ENCODE results near the gene CCNF.

Gene CCNF

DNA sequence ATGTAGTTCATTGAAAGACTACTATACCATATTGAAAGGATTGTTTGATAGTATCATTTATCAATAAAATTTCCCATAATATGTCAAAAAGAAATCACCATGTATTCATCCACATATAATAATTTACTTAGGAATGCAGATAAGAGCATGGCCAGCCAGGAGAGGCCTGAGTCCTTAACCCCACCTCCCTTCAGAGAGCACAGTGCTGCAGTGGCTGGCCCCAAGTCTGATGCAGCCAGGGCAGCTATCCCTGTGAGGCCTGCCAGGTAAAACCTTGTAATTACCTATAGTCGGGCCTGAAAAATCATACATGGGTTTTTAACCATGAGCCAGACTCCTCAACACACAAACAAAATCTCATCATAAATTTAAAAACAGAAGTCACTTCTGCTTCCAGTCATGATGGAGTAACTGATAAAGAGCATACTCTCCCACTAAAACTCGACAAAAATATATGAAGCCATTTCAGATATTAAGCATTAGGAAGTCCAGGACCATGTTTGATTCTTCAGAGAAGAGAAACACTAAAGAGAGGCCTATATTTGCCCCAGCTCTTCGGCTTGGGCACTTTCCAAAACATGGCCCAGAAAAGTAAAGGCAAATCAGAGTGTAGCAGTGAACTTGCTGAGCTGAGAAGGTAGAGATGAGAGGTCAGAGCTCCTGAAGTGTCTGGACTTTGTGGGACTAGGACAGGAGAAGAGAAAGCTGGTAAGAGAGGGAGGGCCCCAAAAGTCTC, 40.9 kb upstream of the CCNF start:
- in situ Hi-C loops (cut with MboI; ENCODE audit: low pct_unique_long_range_greater_than_20kb, low sequenced_read_pairs, unreplicated experiment) = no loop called here
- no peak for DNase-seq (ENCODE audit: low spot score)
- TF ChIP-seq, protein P1, sequence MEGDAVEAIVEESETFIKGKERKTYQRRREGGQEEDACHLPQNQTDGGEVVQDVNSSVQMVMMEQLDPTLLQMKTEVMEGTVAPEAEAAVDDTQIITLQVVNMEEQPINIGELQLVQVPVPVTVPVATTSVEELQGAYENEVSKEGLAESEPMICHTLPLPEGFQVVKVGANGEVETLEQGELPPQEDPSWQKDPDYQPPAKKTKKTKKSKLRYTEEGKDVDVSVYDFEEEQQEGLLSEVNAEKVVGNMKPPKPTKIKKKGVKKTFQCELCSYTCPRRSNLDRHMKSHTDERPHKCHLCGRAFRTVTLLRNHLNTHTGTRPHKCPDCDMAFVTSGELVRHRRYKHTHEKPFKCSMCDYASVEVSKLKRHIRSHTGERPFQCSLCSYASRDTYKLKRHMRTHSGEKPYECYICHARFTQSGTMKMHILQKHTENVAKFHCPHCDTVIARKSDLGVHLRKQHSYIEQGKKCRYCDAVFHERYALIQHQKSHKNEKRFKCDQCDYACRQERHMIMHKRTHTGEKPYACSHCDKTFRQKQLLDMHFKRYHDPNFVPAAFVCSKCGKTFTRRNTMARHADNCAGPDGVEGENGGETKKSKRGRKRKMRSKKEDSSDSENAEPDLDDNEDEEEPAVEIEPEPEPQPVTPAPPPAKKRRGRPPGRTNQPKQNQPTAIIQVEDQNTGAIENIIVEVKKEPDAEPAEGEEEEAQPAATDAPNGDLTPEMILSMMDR (IDR thresholded peaks at IDR 0.05; ENCODE audit: extremely low read depth, insufficient read depth, missing control alignments) = no peak

DNA sequence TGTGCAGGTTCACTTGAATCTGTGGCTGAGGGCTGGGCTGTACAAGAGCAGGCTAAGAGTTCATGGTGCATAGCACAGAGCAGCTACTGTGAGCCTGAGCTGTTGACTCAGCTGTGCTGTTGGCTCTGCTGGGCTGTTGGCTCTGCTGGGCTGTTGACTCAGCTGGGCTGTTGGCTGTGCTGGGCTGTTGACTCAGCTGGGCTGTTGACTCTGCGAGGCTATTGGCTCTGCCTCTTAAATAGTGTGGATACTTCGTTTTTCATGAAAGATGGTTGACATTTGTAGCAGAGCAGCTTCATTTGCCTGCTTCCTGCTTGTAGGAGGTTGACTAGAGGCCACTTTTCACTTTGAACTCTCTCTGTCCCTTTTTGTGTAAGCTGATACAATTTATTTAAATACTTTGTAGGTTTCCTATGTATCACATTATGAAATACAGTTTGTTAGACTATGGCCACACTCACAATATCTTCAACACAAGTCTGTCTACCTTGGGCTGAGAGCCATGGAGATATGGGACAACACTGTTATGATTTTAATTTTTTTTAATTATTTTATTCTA, 40.3 kb upstream of the CCNF start:
- DNase-seq (ENCODE audit: low spot score) = no peak
- TF ChIP-seq, protein P1 (IDR thresholded peaks at IDR 0.05; ENCODE audit: extremely low read depth, insufficient read depth, missing control alignments) = no peak
- in situ Hi-C loops (cut with MboI; ENCODE audit: low pct_unique_long_range_greater_than_20kb, low sequenced_read_pairs, unreplicated experiment) = no loop called here

DNA sequence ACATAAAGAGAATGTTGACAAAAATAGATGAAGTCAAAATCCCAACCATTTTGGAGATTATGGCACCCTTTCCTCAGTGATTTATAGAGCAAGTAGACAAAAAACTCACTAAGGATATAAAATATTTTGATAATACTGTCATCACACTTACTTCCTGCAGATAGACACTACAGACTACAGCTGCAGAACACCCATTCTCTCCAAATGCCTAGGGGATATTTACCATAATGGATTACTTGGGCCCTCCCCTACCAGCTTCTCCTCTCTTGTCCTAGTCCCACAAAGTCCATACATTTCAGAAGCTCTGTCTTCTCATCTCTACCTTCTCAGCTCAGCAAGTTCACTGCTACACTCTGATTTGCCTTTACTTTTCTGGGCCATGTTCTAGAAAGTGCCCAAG, 37.2 kb upstream of the CCNF start:
- in situ Hi-C loops (cut with MboI; ENCODE audit: low pct_unique_long_range_greater_than_20kb, low sequenced_read_pairs, unreplicated experiment) = no loop called here
- TF ChIP-seq, protein P1 (IDR thresholded peaks at IDR 0.05; ENCODE audit: extremely low read depth, insufficient read depth, missing control alignments) = no peak
- no peak for DNase-seq (ENCODE audit: low spot score)

DNA sequence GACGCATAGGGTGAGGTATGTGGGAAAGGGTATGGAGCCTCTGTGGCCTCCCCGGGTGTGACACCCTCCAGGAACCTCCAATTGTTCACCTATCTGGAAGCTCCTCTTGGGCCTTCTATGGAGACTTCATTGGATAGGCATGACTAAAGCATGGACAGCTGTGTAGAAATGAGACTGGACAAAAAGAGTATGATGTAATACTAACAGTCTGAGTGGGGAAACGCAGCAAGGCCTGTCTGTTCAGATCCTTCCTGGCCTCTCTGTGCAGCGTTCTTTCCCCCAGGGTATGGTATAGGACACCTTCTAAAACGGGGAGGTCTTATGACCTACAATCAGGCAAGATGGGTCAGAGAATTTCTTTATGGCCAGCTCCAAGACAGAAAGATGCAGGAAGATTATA, 30.7 kb upstream of the CCNF start:
- in situ Hi-C loops (cut with MboI; ENCODE audit: low pct_unique_long_range_greater_than_20kb, low sequenced_read_pairs, unreplicated experiment) = no loop called here
- TF ChIP-seq, protein P1 (IDR thresholded peaks at IDR 0.05; ENCODE audit: extremely low read depth, insufficient read depth, missing control alignments) = no peak

DNA sequence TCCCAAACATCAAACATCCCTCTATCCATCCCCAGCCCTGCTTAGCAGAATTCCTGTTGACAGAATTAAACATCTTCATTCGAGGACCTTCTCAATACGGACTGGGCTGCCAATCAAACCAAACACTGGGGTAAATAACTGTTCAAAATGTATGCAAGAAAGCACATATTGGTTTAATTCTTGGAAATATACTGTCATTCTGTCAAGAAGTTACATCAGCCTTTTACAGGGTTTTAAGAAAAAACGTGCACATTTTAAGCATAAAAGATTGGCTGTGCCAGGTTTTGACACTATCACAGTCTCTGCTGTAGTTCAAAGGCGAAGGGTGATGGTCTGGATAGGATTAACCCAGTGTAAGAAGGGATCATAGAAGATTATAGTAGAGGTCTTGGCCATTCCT, 25.1 kb upstream of the CCNF start:
- in situ Hi-C loops (cut with MboI; ENCODE audit: low pct_unique_long_range_greater_than_20kb, low sequenced_read_pairs, unreplicated experiment) = no loop called here
- no peak for DNase-seq (ENCODE audit: low spot score)
- TF ChIP-seq, protein P1 (IDR thresholded peaks at IDR 0.05; ENCODE audit: extremely low read depth, insufficient read depth, missing control alignments) = no peak

More for the DNA sequence above, 30.7 kb upstream of the CCNF start:
- no peak for DNase-seq (ENCODE audit: low spot score)

DNA sequence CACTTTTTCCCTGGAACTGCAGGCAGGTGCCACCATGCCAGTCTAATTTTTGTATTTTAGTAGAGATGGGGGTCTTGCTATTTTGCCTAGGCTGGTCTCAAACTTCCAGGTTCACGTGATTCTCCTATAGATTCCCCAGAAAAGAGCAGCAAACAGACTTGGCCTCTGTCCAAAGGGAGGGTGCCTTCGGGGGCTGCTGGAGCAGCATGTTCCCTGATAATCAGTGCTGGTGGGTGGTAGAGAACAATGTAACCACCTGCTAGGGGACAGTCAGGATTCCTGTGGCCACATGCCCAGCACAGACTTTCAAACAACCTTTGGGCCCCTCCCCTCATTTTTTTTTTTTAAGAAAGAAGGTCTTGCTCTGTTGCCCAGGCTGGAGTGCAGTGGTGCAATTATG, 14.2 kb upstream of the CCNF start:
- no peak for DNase-seq (ENCODE audit: low spot score)
- in situ Hi-C loops (cut with MboI; ENCODE audit: low pct_unique_long_range_greater_than_20kb, low sequenced_read_pairs, unreplicated experiment) = no loop called here
- TF ChIP-seq, protein P1 (IDR thresholded peaks at IDR 0.05; ENCODE audit: extremely low read depth, insufficient read depth, missing control alignments) = no peak
